Endothelial cell (in vitro differentiated cells): ENCODE results near the gene PRRG1. TPM values are rescaled to one million over a fixed set of nuclear protein-coding genes. Genes with fewer than 3 reads are reported as not detected.

Experiments used
- DNase-seq: peaks from one replicate; pipeline ENCODE4 v3.0.0; 2021; ENCODE audit warnings: low spot score
- H3K27ac Mint-ChIP-seq: one replicate; pipeline ENCODE4 v1.8.0; 2021; ENCODE audit warnings: mixed read lengths, inconsistent platforms; ENCODE audit not compliant: unreplicated experiment
- H3K27me3 Mint-ChIP-seq: one replicate; pipeline ENCODE4 v1.8.0; 2021; ENCODE audit warnings: mild to moderate bottlenecking, moderate library complexity, mixed read lengths, inconsistent platforms; ENCODE audit not compliant: unreplicated experiment
- H3K36me3 Mint-ChIP-seq: one replicate; pipeline ENCODE4 v1.8.0; 2021; ENCODE audit warnings: mild to moderate bottlenecking, low read depth, mixed read lengths, inconsistent platforms; ENCODE audit not compliant: unreplicated experiment
- H3K4me1 Mint-ChIP-seq: one replicate; pipeline ENCODE4 v1.8.0; 2021; ENCODE audit warnings: mild to moderate bottlenecking, mixed read lengths, inconsistent platforms; ENCODE audit not compliant: unreplicated experiment
- H3K4me3 Mint-ChIP-seq: one replicate; pipeline ENCODE4 v1.8.0; 2021; ENCODE audit warnings: mild to moderate bottlenecking, mixed read lengths, inconsistent platforms; ENCODE audit not compliant: unreplicated experiment
- H3K9me3 Mint-ChIP-seq: one replicate; pipeline ENCODE4 v1.8.0; 2021; ENCODE audit warnings: mixed read lengths, inconsistent platforms; ENCODE audit not compliant: unreplicated experiment
- total RNA-seq: library from RNA; stranded (reverse); fragmentation: NEBNext Ultra II Directional; extraction: Animal tissue kit (Norgen Biotek cat#: 25700); gene quantifications from one replicate; pipeline ENCODE4 v1.2.1, GENCODE V29; 2021; ENCODE audit not compliant: unreplicated experiment
- TF ChIP-seq, protein P1 (sequence below): fragments of 200-600 bp; sonication (generic); IDR thresholded peaks from one replicate; pipeline ENCODE4 v1.5.0; 2021; ENCODE audit warnings: antibody characterized with exemption; ENCODE audit not compliant: unreplicated experiment

Gene PRRG1
- total RNA-seq, 1 donor from 2014 or later, result 16.5 TPM

DNA sequence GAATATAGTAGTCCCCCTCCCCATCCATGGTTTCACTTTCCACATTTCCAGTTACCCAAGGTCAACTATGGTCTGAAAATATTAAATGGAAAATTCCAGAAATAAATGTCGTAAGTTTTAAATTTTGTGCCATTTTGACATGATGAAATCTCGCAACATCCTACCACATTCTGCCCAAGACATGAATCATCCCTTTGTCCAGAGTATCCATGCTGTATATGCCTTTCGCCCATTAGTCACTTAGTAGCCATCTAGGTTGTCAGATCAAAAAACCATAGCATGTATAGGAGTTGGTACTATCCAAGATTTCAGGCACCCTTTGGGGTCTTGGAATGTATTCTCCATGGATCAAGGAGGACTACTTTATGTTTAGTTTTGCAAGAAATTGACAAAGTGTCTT is 8.3 kb downstream of the PRRG1 start:
- Mint-ChIP-seq H3K4me1 (no peaks in the 10 kb centered on the region), H3K9me3 (no peaks in the 10 kb centered on the region), H3K27ac (no peak overlapping the region), H3K36me3 (no peaks in the 10 kb centered on the region), H3K4me3 (no peak overlapping the region), H3K27me3 (no peaks in the 10 kb centered on the region)
- TF ChIP-seq, protein P1, sequence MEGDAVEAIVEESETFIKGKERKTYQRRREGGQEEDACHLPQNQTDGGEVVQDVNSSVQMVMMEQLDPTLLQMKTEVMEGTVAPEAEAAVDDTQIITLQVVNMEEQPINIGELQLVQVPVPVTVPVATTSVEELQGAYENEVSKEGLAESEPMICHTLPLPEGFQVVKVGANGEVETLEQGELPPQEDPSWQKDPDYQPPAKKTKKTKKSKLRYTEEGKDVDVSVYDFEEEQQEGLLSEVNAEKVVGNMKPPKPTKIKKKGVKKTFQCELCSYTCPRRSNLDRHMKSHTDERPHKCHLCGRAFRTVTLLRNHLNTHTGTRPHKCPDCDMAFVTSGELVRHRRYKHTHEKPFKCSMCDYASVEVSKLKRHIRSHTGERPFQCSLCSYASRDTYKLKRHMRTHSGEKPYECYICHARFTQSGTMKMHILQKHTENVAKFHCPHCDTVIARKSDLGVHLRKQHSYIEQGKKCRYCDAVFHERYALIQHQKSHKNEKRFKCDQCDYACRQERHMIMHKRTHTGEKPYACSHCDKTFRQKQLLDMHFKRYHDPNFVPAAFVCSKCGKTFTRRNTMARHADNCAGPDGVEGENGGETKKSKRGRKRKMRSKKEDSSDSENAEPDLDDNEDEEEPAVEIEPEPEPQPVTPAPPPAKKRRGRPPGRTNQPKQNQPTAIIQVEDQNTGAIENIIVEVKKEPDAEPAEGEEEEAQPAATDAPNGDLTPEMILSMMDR, result no peak
- DNase-seq, result no peak

DNA sequence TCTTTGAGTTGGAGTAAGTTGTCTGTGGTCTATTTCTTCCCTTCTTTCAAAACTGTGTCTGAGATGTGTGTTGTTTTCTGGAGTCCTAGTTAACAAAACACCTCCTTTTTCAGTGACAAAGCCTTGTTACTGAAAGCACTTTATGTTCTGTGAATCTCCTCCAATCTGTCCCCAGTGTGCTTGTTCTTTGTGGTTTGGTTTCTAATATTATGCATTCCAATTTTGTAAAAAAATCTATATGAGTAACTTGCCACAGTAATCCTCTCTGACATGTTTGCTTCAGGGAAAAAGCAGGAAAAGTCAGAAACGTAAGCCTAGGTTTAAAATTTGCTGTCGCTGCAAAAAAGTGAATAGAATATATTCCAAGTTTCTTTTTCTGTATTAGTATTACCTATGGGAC is 12.4 kb downstream of the PRRG1 start:
- TF ChIP-seq, protein P1, result no peak

DNA sequence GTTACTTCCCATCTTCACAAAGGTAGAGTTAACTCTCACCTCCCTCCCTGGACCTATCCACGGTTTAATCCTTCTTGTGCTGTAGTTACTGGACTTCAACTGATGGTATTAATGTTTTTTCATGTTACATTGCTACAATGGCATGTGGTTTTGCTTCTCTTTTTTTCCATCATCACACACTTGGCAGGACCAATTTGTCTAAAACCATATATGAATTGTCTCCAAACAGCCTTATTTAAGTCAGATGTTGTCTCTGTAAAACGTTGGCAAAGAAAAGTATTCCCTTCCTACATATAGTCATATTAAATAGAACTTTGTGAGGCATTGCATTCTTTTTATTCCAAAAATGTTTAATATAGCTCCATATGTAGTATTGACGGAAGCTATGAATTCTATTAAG is 15.5 kb downstream of the PRRG1 start:
- Mint-ChIP-seq H3K4me3 (no peak overlapping the region), H3K27me3 (no peaks in the 10 kb centered on the region), H3K4me1 (no peaks in the 10 kb centered on the region), H3K27ac (no peak overlapping the region), H3K9me3 (no peaks in the 10 kb centered on the region), H3K36me3 (no peaks in the 10 kb centered on the region)
- TF ChIP-seq, protein P1, result no peak
- DNase-seq, result no peak

More for the DNA sequence above, 12.4 kb downstream of the PRRG1 start:
- H3K27me3 Mint-ChIP-seq, result no peaks in the 10 kb centered on the region
- no peak overlapping the region for H3K27ac Mint-ChIP-seq
- DNase-seq, result no peak
- H3K36me3 Mint-ChIP-seq, result no peaks in the 10 kb centered on the region
- H3K4me1 Mint-ChIP-seq, result no peaks in the 10 kb centered on the region
- no peak overlapping the region for H3K4me3 Mint-ChIP-seq
- H3K9me3 Mint-ChIP-seq, result no peaks in the 10 kb centered on the region

DNA sequence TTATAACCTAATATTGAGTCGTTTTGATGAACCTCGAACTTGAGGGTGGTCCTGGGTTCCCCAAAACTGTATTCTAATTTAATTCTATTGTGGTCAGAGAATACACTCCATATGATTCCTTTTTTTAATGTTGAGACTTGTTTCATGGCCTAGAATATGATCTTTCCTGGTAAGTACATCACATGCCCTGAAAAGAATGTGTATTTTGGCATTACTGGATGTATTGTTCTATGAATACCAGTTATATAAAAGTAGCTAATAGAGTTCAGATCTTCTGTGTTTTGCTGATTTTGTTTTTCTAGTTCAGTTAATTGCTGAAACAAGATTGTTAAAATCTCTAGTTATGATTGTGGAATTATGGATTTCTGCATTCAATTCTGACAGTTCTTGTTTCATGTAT is 18.8 kb downstream of the PRRG1 start:
- TF ChIP-seq, protein P1, result no peak
- peaks cover under 1% of the 10 kb centered on the region for H3K27me3 Mint-ChIP-seq
- no peaks in the 10 kb centered on the region for H3K4me1 Mint-ChIP-seq
- H3K9me3 Mint-ChIP-seq, result no peaks in the 10 kb centered on the region
- H3K4me3 Mint-ChIP-seq, result no peak overlapping the region
- H3K36me3 Mint-ChIP-seq, result no peaks in the 10 kb centered on the region
- DNase-seq, result no peak
- no peak overlapping the region for H3K27ac Mint-ChIP-seq

DNA sequence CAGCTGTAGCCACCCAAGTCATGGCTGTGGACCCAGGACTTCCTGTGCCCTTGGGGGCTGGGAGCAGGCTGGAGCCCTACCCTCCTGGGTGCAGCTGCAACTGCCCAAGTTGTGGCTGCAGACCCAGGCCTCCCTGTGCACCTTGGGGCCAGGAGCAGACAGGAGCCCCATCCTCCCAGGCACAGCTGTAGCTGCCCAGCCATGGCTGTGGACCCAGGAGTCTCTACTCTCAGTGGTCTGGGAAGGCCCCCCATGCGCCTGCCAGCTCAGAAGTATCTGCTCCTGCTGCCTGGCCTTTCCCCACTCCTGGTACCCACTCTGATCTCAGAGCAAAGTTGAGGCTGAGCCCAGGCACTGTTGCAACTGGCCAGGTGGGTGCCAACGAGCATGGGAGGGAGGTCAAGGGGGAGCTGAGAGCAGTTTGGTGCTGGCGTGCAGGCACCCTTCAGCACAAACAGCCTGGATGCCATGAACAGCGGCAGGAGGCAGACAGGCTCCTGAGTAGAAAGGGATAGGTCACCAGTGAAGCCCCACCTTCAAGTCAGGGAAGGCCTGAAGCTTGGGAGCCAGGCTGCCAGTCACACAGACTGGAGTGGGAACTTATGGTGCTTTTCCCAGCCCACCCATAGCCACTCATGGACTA is 21.5 kb downstream of the PRRG1 start:
- TF ChIP-seq, protein P1, result no peak
- Mint-ChIP-seq H3K4me1 (peaks cover 15% of the 10 kb centered on the region), H3K36me3 (no peaks in the 10 kb centered on the region), H3K4me3 (no peak overlapping the region), H3K27me3 (peaks cover 2% of the 10 kb centered on the region), H3K9me3 (no peaks in the 10 kb centered on the region), H3K27ac (no peak overlapping the region)
- DNase-seq, result no peak
